Stimulated activated CD8-positive, alpha-beta memory T cell treated with anti-CD3 and anti-CD28 coated beads, Interleukin-7, amount 100 ng/mL, for 4 hours (primary cell): Measurements from ENCODE around the gene BPIFA1.

Experiments used
- DNase-seq, 2 donors: peaks; one replicate each; pipeline ENCODE4 v3.0.0-alpha.2; 2020; ENCODE audit warnings: low read depth in 2 of 2

The BPIFA1 gene

DNA sequence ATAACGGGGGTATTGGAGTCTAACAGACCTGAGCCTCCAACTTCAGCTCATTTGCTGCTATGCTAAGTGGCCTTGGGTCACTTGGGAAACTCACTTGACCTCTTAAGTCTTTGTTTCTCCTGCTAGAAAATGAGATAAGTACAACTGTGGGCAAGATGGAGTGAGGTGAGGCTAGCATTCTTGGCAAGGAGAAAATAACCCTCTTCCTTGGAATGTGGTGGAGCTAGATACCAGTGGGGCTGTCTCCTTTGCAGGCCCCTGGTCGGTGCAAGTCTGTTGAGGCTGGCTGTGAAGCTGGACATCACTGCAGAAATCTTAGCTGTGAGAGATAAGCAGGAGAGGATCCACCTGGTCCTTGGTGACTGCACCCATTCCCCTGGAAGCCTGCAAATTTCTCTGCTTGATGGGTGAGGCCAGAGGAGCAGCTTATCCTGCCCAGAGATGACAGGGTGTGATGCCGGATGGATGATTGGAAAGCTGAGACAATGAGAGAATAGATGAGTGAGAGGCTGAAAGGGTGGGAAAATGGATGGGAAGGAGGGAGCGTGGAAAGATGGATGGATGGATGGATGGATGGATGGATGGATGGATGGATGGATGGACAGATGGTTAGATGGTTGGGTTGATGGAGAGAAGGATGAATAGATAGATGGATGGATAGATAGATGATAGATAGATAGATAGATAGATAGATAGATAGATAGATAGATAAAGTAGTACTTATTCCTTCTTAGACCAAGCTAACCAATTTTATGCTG lies 4.4 kb downstream of the BPIFA1 start:
- no peak for DNase-seq

DNA sequence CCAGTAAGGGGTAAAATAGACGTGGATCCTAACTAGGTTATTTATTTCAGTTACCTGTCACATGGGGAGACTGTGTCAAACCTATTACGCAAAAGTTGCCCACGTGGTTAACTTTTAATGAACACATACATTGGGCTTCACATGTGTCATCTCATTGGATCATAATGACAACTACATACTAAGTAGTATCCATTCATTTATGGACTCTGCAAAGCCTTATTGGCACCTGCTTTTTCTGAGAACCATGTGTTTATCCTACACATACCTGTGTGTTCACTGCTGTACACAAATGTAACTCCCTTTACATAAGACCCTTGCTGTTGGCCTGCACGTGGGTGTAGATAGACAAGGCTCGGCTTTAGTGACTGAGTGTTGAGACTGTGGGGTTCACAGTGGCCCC lies 5.1 kb downstream of the BPIFA1 start:
- DNase-seq = no peak

- DNase-seq = no peak
Observed at GRCh38 chr20:33242319-33243100, 6.7 kb downstream of the BPIFA1 start.

DNA sequence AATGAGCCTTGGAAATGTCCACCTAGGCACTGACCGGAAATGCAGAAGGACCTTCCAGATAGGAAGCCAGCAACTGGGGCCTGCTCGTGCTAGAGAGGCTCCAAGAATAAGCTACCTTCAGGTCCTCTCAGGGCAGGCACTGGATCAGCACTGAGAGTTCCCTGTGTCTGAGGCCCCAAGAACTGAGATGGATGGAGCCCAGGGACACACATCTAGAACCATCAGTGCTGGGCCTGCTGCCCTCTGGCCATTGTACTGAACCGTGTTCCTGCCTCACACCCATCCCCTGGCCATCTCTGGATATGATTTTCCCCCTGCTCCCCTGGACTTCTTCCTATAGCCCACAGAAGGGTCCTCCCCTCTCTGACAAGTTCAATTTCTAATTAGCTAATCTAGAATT lies 10.3 kb downstream of the BPIFA1 start:
- DNase-seq = no peak

DNA sequence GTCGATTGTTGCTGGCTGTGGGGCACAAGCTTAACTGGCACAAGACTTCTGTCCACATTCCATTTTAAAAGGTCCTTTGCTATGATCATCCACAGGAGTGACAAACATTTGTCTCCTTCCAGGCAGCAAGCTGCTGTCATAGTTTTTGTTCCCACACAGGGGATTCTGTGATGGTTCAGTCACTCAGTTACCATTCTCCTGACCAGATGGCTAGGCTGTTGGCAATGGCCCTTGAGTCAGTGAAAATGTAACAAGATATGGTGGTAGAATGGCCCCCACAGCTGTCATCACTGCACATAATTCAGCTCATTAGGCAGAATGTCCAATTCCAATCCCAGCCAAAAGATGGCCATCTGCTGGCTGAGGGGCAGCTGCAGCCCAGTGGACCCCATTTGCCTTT lies 13.7 kb downstream of the BPIFA1 start:
- no peak for DNase-seq

DNA sequence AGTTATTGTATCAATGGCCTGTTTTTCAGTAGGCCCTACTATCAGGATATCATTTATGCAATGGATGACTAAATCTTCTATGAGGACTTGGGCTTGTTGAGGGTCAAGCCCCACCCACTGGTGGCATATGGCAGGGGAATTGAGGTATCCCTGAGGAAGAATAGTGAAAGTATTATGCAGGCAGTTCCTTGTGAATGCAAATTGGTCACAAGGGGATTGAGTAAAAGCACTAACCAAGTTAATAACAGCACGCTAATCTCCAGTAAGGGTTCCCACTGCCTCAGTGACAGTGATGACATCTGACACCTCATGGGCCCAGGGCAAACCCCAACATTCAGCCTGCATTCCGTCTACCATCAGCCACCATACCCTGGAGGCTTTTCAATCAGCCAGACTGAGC lies 14.9 kb downstream of the BPIFA1 start:
- DNase-seq = no peak

DNA sequence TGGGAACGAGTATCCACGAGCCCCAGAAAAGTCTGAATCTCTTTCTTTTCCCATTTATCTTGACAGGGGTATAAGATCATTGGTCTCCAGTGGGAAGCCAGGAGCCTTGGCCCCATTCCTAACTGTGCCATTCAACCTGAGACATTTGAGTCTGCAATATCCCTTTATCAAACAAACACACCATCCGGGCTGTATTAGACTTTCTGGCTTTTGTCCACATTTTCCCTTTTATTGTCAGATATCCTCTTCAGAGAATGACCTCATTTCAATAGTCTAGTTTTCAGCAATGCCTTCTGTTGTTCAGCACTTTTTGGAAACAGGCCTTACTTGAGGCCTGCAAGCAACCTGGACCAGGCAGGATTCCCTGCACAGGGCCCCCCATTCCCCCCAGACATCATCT lies 15.7 kb downstream of the BPIFA1 start:
- no peak for DNase-seq

DNA sequence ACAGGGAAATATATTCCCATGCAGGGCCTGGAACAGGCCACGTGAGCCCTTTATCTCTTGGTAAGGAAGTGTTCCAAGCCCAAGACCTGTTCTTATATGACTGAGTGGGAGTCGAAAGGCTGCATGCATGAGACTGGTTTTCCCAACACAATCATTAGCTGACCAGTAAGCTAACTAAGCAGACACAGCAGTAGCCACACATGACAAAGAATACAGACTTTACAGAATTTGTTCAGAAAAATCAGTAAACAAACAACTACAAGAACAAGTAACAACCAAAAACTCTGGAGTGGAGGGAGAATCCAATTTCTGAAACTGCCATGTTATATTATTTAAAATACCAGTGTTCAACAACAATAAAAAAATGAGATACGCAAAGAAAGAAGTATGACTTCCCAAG lies 16.7 kb downstream of the BPIFA1 start:
- DNase-seq = no peak

GRCh38 chr20:33255005-33255404 lies 19.2 kb downstream of the BPIFA1 start:
- no peak for DNase-seq

GRCh38 chr20:33257237-33257636 lies 21.4 kb downstream of the BPIFA1 start:
- no peak for DNase-seq

DNA sequence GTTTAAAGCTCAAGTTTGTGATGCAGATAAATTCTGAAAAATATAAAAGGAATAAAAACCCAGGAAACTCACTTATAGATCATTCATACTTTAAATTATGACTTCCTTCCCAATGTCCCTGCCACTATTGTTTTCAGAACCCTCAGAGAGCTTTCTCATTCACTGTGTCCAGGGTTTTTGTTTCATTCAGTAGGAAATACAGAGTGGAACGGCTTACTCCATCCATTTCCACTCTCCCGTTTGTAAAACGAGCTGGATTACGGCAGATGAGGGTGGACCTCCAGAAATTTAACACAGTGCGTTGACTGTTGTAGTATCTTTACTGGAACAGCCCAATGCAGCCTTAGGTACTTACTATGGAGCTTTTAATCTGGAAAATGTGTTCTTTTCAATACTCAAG lies 23.6 kb downstream of the BPIFA1 start:
- DNase-seq = no peak

- DNase-seq = no peak
Observed at GRCh38 chr20:33261465-33261864, 25.7 kb downstream of the BPIFA1 start.

- no peak for DNase-seq
Observed at GRCh38 chr20:33262658-33263065, 26.9 kb downstream of the BPIFA1 start.

- no peak for DNase-seq
Observed at GRCh38 chr20:33263784-33264183, 28.0 kb downstream of the BPIFA1 start.

DNA sequence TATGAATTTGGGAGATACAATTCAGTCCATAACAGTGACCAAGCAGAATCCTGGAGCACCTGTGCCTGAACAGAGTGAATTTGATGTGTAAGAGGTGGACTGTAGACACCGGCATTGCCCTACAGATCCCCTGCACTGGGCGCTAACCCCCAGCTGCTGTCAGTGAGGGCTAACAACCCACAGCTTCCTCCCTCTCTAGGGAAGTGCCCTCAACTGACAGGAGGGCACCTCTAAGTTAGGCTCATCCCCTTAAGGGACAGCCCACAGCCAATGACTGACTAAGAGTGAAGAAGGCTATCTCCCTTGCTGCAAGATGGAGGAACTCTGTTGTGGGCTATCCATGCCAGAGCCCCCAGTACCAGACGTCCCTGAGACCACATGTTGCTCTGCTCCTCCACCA lies 31.9 kb downstream of the BPIFA1 start:
- no peak for DNase-seq

GRCh38 chr20:33272155-33272873 lies 36.5 kb downstream of the BPIFA1 start:
- no peak for DNase-seq

DNA sequence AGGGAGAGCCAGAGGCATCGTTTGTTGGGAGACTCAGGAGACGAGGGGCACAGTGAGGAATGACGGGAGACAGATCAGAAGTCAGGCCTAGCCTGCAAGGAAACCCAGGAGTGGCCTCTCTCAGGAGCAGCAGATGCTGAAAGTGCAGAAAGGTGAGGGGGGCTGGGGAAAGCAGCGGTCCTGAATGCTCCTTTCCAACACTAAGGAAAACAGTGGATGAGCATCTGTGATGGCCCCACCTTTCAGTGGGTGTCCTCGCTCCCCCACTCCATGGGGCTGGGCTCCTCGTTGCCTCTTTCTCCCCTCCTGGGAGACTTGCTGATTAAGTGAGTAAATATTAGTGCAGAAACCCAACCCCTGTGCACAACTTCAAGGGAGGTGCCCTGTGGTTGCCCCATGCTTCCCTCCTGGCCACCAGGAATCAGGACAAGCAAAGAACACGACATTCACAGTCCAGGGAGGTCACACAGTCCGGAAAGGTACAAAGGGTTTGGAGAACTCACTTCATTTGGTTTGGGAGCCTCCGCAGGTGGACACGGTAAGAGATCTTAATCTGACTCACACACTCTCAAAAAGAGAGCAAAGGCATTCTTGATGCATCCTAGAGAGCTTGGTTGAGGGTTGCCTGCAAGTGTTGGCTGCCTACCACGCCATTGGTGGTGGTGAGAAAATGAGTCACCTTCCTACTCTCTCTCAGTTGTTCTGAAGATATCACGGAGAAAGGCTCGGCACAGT lies 37.5 kb downstream of the BPIFA1 start:
- DNase-seq = no peak

GRCh38 chr20:33275215-33275614 lies 39.4 kb downstream of the BPIFA1 start:
- DNase-seq = no peak

DNA sequence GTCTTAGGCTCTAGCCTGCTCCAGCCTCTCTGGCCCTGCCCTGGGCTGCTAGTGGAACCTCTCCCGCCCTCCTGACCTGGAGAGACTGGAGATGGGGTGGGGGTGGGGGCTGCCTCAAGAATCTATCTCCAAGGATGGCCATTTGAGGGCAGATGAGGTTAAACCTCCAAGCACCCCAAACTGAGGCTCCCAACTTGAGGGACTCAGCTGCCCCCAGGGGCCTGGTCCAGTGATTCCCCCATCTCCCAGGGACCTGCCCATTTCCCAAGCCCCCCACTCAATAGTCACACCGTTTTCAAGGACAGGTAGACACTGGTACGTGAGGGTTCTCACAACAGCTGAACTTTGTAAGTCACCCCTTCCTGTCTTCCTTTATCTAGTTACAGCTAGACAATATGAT lies 40.1 kb downstream of the BPIFA1 start:
- no peak for DNase-seq

DNA sequence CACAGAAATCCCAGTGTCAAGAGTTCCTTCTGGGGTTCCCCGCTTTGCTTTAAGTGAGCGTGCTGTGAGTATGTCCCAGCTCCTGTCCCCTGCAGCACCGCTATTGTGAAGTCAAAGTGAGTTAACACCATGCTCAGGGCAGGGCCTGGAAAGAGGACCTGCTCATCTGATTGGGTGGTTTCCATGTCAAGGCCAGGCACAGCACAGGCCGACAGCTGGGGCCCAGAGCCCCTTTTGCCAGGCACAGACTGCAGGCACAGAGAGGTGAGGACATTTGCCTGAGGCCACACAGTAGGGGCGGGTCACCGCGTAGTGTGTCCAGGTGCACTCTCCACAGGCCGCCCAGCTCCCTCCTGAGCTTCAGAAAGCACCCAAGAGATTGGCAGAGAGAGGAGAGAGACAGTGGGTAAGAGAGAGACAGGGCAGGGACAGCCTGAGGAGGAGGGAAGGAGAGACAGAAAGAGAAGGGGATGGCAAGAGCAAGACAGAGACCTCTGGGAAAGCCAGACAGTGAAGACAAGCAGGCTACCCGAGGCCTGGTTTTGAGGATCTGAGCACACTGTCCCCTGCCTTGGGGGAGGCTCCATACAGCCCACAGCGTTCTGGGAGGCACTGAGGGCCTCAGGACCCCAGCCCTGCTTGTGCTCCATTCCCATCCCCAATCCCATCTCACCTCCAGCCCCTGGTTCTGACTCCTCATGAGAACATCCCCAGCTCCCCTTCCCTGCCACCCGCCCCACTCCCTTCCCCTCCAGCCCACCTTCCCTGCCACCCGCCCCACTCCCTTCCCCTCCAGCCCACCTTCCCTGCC lies 40.7 kb downstream of the BPIFA1 start:
- no peak for DNase-seq
